Activated gamma-delta T cell treated with Interleukin-2 at 50 U/mL for 16 hours (primary cell): ENCODE data around the gene CHST6.
"Not testable (repeated sequence)": the region's sequence is repeated elsewhere in the genome, so short reads cannot be mapped to it uniquely, and the experiment has no call there.

Source experiments
- DNase-seq: peaks from one replicate; pipeline ENCODE4 v3.0.0-alpha.2; 2020

Gene CHST6

GRCh38 chr16:75502916-75503605 lies 7.8 kb upstream of the CHST6 start:
- no peak for DNase-seq

- DNase-seq = not testable (repeated sequence)
Observed at GRCh38 chr16:75501820-75502219, 6.6 kb upstream of the CHST6 start.

- no peak for DNase-seq
Observed at GRCh38 chr16:75501359-75501758, 6.1 kb upstream of the CHST6 start.

GRCh38 chr16:75498605-75499322 lies 3.5 kb upstream of the CHST6 start:
- not testable (repeated sequence) for DNase-seq

- DNase-seq = no peak
Observed at GRCh38 chr16:75497558-75497957, 2.3 kb upstream of the CHST6 start.

- DNase-seq = no peak
Observed at GRCh38 chr16:75494661-75495075, 573 bp downstream of the CHST6 start.

- DNase-seq = no peak
Observed at GRCh38 chr16:75494184-75494583, 1.1 kb downstream of the CHST6 start.

- DNase-seq = no peak
Observed at GRCh38 chr16:75491876-75492275, 3.4 kb downstream of the CHST6 start.

GRCh38 chr16:75488322-75488721 lies 6.9 kb downstream of the CHST6 start:
- DNase-seq = no peak

- no peak for DNase-seq
Observed at GRCh38 chr16:75486676-75487313, 8.4 kb downstream of the CHST6 start.

- no peak for DNase-seq
Observed at GRCh38 chr16:75486014-75486675, 9.1 kb downstream of the CHST6 start.

- no peak for DNase-seq
Observed at GRCh38 chr16:75485230-75486013, 9.8 kb downstream of the CHST6 start.

- no peak for DNase-seq
Observed at GRCh38 chr16:75483222-75483621, 12.0 kb downstream of the CHST6 start.

- DNase-seq = no peak
Observed at GRCh38 chr16:75482434-75483205, 12.6 kb downstream of the CHST6 start.

GRCh38 chr16:75481475-75481874 lies 13.8 kb downstream of the CHST6 start:
- no peak for DNase-seq

GRCh38 chr16:75479421-75479990 lies 15.7 kb downstream of the CHST6 start:
- DNase-seq = no peak

GRCh38 chr16:75478480-75479345 lies 16.5 kb downstream of the CHST6 start:
- no peak for DNase-seq

- DNase-seq = no peak
Observed at GRCh38 chr16:75477680-75478473, 17.4 kb downstream of the CHST6 start.

- DNase-seq = no peak
Observed at GRCh38 chr16:75476817-75477216, 18.4 kb downstream of the CHST6 start.

- no peak for DNase-seq
Observed at GRCh38 chr16:75475420-75475847, 19.8 kb downstream of the CHST6 start.
